Germinal center (tissue), 1 donor: ENCODE measurements around the gene KRT15.

ENCODE experiments used
- DNase-seq: peaks from one replicate; pipeline ENCODE4 v3.0.0; 2012; ENCODE audit warnings: mixed read lengths, low spot score

The KRT15 gene

GRCh38 chr17:41504246-41504977 lies 14.3 kb downstream of the KRT15 start:
- no peak for DNase-seq

GRCh38 chr17:41503202-41503601 lies 15.5 kb downstream of the KRT15 start:
- no peak for DNase-seq

- DNase-seq = no peak
These were observed 18.4 kb downstream of the KRT15 start for GRCh38 chr17:41500131-41500911.

GRCh38 chr17:41499714-41500113 lies 19.0 kb downstream of the KRT15 start:
- DNase-seq = no peak

GRCh38 chr17:41498276-41498675 lies 20.4 kb downstream of the KRT15 start:
- DNase-seq = no peak

- peak; percentile 84 for DNase-seq
These were observed 21.7 kb downstream of the KRT15 start for GRCh38 chr17:41496803-41497484.

- DNase-seq = no peak
These were observed 24.2 kb downstream of the KRT15 start for GRCh38 chr17:41494524-41494923.

GRCh38 chr17:41492771-41493170 lies 25.9 kb downstream of the KRT15 start:
- DNase-seq = no peak

- no peak for DNase-seq
These were observed 26.3 kb downstream of the KRT15 start for GRCh38 chr17:41492351-41492750.

GRCh38 chr17:41491476-41491875 lies 27.2 kb downstream of the KRT15 start:
- DNase-seq = no peak

- DNase-seq = no peak
These were observed 28.4 kb downstream of the KRT15 start for GRCh38 chr17:41490000-41490990.

GRCh38 chr17:41489531-41489930 lies 29.2 kb downstream of the KRT15 start, which contains the start of gene KRT36:
KRT36 (minus strand) TSS chr17:41489910; CDS start chr17:41489864, 46 bp downstream.
- DNase-seq = no peak

GRCh38 chr17:41486809-41487530 lies 31.7 kb downstream of the KRT15 start:
- peak; percentile 48 for DNase-seq

- DNase-seq = no peak
These were observed 32.4 kb downstream of the KRT15 start for GRCh38 chr17:41486316-41486715.

GRCh38 chr17:41484920-41485904 lies 33.5 kb downstream of the KRT15 start:
- no peak for DNase-seq

- DNase-seq = no peak
These were observed 34.5 kb downstream of the KRT15 start for GRCh38 chr17:41483991-41484826.

- no peak for DNase-seq
These were observed 35.2 kb downstream of the KRT15 start for GRCh38 chr17:41483531-41483930.

GRCh38 chr17:41481036-41481435 lies 37.7 kb downstream of the KRT15 start, which contains the start of gene KRT35:
KRT35 (minus strand) TSS chr17:41481151; CDS start chr17:41481097, 54 bp downstream.
- no peak for DNase-seq

- DNase-seq = no peak
These were observed 38.1 kb downstream of the KRT15 start for GRCh38 chr17:41480581-41480980.
